K562 (cell line): ENCODE results near the gene SFI1. TPM values are rescaled to one million over a fixed set of nuclear protein-coding genes. Genes with fewer than 3 reads are reported as not detected.
A peak's percentile ranks its signal among the peaks of the same experiment; 100 is the strongest.

Experiments used
- CBX2 ChIP-seq: fragments of 200-600 bp; sonication (generic); IDR thresholded peaks from one replicate; pipeline ENCODE4 v1.6.1; 2012; ENCODE audit warnings: mild to moderate bottlenecking, low read length, inconsistent platforms; ENCODE audit not compliant: insufficient read depth, poor library complexity, severe bottlenecking
- CC2D1A ChIP-seq: fragments of 450-650 bp; IDR thresholded peaks from 2 replicates; pipeline ENCODE4 v1.6.1; 2017; ENCODE audit warnings: mild to moderate bottlenecking
- E2F3 ChIP-seq: fragments of 250-450 bp; sonication (Bioruptor Pico); IDR thresholded peaks from 2 replicates; pipeline ENCODE4 v1.4.0; 2020; ENCODE audit warnings: mild to moderate bottlenecking
- EGR1 ChIP-seq: fragments of 450-650 bp; conservative IDR thresholded peaks from 2 replicates; pipeline ENCODE4 v1.6.1; 2017; ENCODE audit warnings: mild to moderate bottlenecking
- GABPB1 ChIP-seq: sonication (generic); formaldehyde crosslinking; IDR thresholded peaks from 2 replicates; pipeline ENCODE4 v1.8.0; 2022; ENCODE audit warnings: mild to moderate bottlenecking, missing genetic modification reagents
- HDAC8 ChIP-seq: fragments of 450-650 bp; IDR thresholded peaks from 2 replicates; pipeline ENCODE4 v1.6.1; 2016; ENCODE audit warnings: mild to moderate bottlenecking, missing genetic modification characterization, moderate library complexity, missing compliant biosample characterization
- HOXB6 ChIP-seq: fragments of 250-450 bp; sonication (Bioruptor Pico); IDR thresholded peaks from 2 replicates; pipeline ENCODE4 v1.5.1; 2022; ENCODE audit warnings: mild to moderate bottlenecking, borderline replicate concordance
- IFI16 ChIP-seq: fragments of 250-450 bp; sonication (Bioruptor Pico); IDR thresholded peaks from 2 replicates; pipeline ENCODE4 v2.1.2; 2022; ENCODE audit warnings: mild to moderate bottlenecking, inconsistent platforms
- ILK ChIP-seq: fragments of 450-650 bp; IDR thresholded peaks from 2 replicates; pipeline ENCODE4 v1.6.1; 2016; ENCODE audit warnings: missing genetic modification characterization, low read depth, mild to moderate bottlenecking, missing compliant biosample characterization, moderate library complexity, borderline replicate concordance
- JUND ChIP-seq, 2 experiments: IDR thresholded peaks; 2 replicates in 1 of 2; 3 replicates in 1 of 2; pipeline ENCODE4 v1.6.1; 2011; ENCODE audit warnings: borderline replicate concordance in 2 of 2, low read depth in 2 of 2, low read length in 2 of 2, improper control_type of control experiment in 1 of 2, missing biosample characterization in 1 of 2, missing genetic modification characterization in 1 of 2, missing genetic modification reagents in 1 of 2
- PHTF2 ChIP-seq: fragments of 250-450 bp; sonication (Bioruptor Pico); IDR thresholded peaks from 2 replicates; pipeline ENCODE4 v1.5.0; 2021; ENCODE audit warnings: mild to moderate bottlenecking
- RCOR1 ChIP-seq, 2 experiments: IDR thresholded peaks; 2 replicates each; pipeline ENCODE4 v1.6.1; 2012; ENCODE audit warnings: low read depth in 2 of 2, low read length in 2 of 2, borderline replicate concordance in 1 of 2, improper control_type of control experiment in 1 of 2
- SAP30 ChIP-seq: fragments of 200-600 bp; sonication (generic); IDR thresholded peaks from 2 replicates; pipeline ENCODE4 v1.6.1; 2012; ENCODE audit warnings: borderline replicate concordance, low read depth, mild to moderate bottlenecking, moderate library complexity, low read length, control low read depth, inconsistent platforms; ENCODE audit not compliant: insufficient read depth, poor library complexity, severe bottlenecking
- SMARCE1 ChIP-seq: fragments of 450-650 bp; IDR thresholded peaks from 2 replicates; pipeline ENCODE4 v1.7.1; 2016; ENCODE audit warnings: mild to moderate bottlenecking
- STAG1 ChIP-seq: sonication (generic); formaldehyde crosslinking; IDR thresholded peaks from 2 replicates; pipeline ENCODE4 v1.5.0; 2020; ENCODE audit warnings: missing genetic modification reagents, borderline replicate concordance
- TAF9B ChIP-seq: fragments of 450-650 bp; IDR thresholded peaks from 2 replicates; pipeline ENCODE4 v1.6.1; 2018; ENCODE audit warnings: mild to moderate bottlenecking; ENCODE audit not compliant: partially characterized antibody
- ZC3H8 ChIP-seq: fragments of 450-650 bp; IDR thresholded peaks from 2 replicates; pipeline ENCODE4 v1.6.1; 2017
- ZNF274 ChIP-seq: IDR thresholded peaks from 2 replicates; pipeline ENCODE4 v1.6.1; 2011; ENCODE audit warnings: low read depth, mild to moderate bottlenecking, low read length, moderate library complexity, borderline replicate concordance
- ZNF3 ChIP-seq: fragments of 250-450 bp; sonication (Bioruptor Pico); IDR thresholded peaks from 2 replicates; pipeline ENCODE4 v1.5.0; 2021; ENCODE audit warnings: mild to moderate bottlenecking, moderate library complexity
- ZNF384 ChIP-seq: IDR thresholded peaks from 2 replicates; pipeline ENCODE4 v1.6.1; 2012; ENCODE audit warnings: low read depth, low read length, improper control_type of control experiment
- ZNF695 ChIP-seq: fragments of 450-650 bp; formaldehyde crosslinking; IDR thresholded peaks from 2 replicates; pipeline ENCODE4 v1.4.0; 2020; ENCODE audit warnings: mild to moderate bottlenecking, moderate library complexity
- polyA plus RNA-seq, 8 experiments: library from polyadenylated mRNA; depleted of rRNA in 4 of 8; stranded (reverse) in 5 of 8; unstranded in 3 of 8; fragments of >200 nt; fragmentation: Nextera tagmentation in 2 of 8; fragmentation: Illumina TruSeq in 1 of 8; extraction: Ambion mirVana in 2 of 8; extraction: Trizol in 1 of 8; gene quantifications; 2 replicates each; pipeline versions ENCODE4 v1.2.1 to v1.2.3, GENCODE V29; 2011 to 2014; ENCODE audit warnings: inconsistent platforms in 1 of 8, missing spikeins in 1 of 8
- total RNA-seq, 7 experiments: library from RNA; depleted of rRNA in 6 of 7; stranded (reverse); fragments of >200 nt in 6 of 7; fragmentation: Illumina TruSeq in 2 of 7; extraction: Trizol in 2 of 7; gene quantifications; 2 replicates each; pipeline versions ENCODE4 v1.2.1 to v1.2.3, GENCODE V29; 2011 to 2021; ENCODE audit warnings: low replicate concordance in 1 of 7
- TF ChIP-seq, protein P1 (sequence below): sonication (generic); formaldehyde crosslinking; IDR thresholded peaks from 2 replicates; pipeline ENCODE4 v1.9.0; 2022; ENCODE audit warnings: mild to moderate bottlenecking, missing genetic modification reagents
- TF ChIP-seq, protein P2 (sequence below): fragments of 250-450 bp; sonication (Bioruptor Pico); IDR thresholded peaks from 2 replicates; pipeline ENCODE4 v1.5.0; 2021
- TF ChIP-seq, protein P3 (sequence below): fragments of 450-650 bp; formaldehyde crosslinking; conservative IDR thresholded peaks from 2 replicates; pipeline ENCODE4 v1.4.0; 2022; ENCODE audit warnings: mild to moderate bottlenecking, missing genetic modification characterization

The SFI1 gene
- total and polyA plus RNA-seq, 9 of the 15 experiments (the other 6 are each of a cell fraction or from before 2014, with no cell fraction given): 3.0 to 25.6 (median 14.1) TPM

DNA sequence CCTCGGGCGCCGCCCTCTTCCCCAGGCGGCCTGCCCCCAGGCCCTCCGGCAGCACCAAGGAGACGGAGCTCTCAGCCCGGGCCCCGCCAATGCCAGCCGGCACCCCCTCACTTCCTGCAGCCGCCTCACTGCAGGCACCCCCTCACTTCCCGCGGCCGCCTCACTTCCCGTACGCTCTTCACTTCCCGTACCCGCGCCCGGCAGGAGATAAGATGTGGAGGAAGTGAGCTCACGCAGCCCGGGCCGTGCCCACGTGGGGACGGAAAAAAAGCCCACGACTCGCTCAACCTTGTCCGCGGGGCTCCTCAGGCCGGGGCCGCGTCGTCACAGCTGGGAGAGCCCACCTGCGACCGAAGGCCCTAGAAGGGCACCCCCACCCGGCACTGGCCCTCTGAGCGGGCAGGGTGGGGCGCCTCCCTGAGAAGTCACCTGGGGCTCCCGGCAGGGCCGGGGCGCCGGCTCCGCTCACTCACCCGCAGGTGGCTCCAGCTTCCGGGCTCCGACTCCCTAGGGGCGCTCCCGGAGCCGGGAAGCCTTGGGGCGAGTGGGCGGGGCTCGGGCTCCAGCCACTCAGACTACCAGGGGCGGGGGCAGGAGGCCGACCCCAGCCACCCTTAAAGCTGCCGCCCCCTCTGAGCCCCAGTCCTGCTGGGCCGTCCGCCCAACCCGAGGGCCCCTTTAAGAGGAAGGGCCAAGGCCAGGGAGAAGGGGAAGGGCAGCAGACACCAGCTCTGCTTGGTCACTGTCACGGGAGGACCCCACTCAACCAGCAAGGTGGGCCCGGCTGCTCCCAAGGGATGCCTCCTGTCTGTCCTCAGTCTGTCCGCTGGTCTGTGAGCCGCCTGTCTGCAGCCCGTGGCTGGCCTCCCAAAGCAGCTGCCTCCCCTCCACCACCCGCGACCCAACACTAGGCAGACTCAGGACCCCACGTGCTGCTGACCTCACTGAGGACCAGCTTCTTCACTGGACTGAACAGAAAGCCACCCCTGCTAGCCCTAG, 134.3 kb downstream of the SFI1 start (continued):
- TF ChIP-seq, protein P1, sequence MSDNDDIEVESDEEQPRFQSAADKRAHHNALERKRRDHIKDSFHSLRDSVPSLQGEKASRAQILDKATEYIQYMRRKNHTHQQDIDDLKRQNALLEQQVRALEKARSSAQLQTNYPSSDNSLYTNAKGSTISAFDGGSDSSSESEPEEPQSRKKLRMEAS: peak; percentile 93
- TF ChIP-seq CBX2 (no peak), ILK (no peak), TAF9B (peak; percentile 61), HOXB6 (CRISPR knock-in tag) (no peak), SMARCE1 (no peak), HDAC8 (tag) (no peak), STAG1 (no peak), E2F3 (CRISPR knock-in tag) (no peak), RCOR1 (IDR thresholded peaks at IDR 0.05; ENCODE audit: borderline replicate concordance in 1 of 2, low read depth in 2 of 2, low read length in 2 of 2) (no peak), ZC3H8 (no peak), JUND (IDR thresholded peaks at IDR 0.05; ENCODE audit: borderline replicate concordance, low read depth, low read length) (peak; percentile 47; the same call in 1 of the 2 replicates), JUND (tag; IDR thresholded peaks at IDR 0.05; ENCODE audit: borderline replicate concordance, low read depth, low read length) (no peak; the same call in 2 of the 3 replicates), CC2D1A (no peak), ZNF274 (no peak), ZNF3 (CRISPR knock-in tag) (no peak), GABPB1 (CRISPR knock-in tag) (peak; percentile 62; the same call in 1 of the 2 replicates), SAP30 (peak; percentile 85), ZNF384 (no peak), PHTF2 (CRISPR knock-in tag) (no peak), EGR1 (peak; percentile 37), IFI16 (CRISPR knock-in tag) (no peak), ZNF695 (CRISPR knock-in tag) (no peak)
- TF ChIP-seq, protein P2, sequence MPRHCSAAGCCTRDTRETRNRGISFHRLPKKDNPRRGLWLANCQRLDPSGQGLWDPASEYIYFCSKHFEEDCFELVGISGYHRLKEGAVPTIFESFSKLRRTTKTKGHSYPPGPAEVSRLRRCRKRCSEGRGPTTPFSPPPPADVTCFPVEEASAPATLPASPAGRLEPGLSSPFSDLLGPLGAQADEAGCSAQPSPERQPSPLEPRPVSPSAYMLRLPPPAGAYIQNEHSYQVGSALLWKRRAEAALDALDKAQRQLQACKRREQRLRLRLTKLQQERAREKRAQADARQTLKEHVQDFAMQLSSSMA: no peak
- TF ChIP-seq, protein P3, sequence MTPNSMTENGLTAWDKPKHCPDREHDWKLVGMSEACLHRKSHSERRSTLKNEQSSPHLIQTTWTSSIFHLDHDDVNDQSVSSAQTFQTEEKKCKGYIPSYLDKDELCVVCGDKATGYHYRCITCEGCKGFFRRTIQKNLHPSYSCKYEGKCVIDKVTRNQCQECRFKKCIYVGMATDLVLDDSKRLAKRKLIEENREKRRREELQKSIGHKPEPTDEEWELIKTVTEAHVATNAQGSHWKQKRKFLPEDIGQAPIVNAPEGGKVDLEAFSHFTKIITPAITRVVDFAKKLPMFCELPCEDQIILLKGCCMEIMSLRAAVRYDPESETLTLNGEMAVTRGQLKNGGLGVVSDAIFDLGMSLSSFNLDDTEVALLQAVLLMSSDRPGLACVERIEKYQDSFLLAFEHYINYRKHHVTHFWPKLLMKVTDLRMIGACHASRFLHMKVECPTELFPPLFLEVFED (CRISPR knock-in tag): no peak
